ENCODE data around the gene LY86. TPM values are rescaled to one million over a fixed set of nuclear protein-coding genes. Genes with fewer than 3 reads are reported as not detected.

The LY86 gene
- total and polyA plus RNA-seq, 10 of the 15 experiments (the other 5 are each of a cell fraction or from before 2014, with no cell fraction given), result 68.2 to 457 (median 128) TPM

DNA sequence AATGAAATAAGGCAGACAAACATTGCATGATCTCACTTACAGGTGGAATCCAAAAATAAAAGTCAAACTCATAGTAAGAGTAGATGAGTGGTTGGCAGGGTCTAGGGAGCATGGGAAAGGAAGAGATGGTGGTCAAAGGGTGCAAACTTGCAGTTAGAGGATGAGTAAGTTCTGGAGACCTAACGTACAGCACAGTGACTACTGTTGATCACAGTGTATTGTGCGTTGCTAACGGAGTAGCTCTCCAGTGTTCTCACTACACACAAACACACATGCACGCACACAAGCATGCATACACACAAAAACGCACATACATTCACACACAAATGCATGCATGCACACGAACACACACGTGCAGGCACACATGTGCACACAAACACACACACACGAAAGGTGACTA lies 54.9 kb downstream of the LY86 start (continued):
- TF ChIP-seq, protein P1, sequence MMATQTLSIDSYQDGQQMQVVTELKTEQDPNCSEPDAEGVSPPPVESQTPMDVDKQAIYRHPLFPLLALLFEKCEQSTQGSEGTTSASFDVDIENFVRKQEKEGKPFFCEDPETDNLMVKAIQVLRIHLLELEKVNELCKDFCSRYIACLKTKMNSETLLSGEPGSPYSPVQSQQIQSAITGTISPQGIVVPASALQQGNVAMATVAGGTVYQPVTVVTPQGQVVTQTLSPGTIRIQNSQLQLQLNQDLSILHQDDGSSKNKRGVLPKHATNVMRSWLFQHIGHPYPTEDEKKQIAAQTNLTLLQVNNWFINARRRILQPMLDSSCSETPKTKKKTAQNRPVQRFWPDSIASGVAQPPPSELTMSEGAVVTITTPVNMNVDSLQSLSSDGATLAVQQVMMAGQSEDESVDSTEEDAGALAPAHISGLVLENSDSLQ (IDR thresholded peaks at IDR 0.05), result no peak
- TF ChIP-seq IKZF1 (conservative IDR thresholded peaks at IDR 0.05) (peak; percentile 77), RELA (IDR thresholded peaks at IDR 0.05; ENCODE audit: borderline replicate concordance, partially characterized antibody) (no peak), ZZZ3 (IDR thresholded peaks at IDR 0.05; ENCODE audit: control insufficient read depth, insufficient read length, low read depth) (no peak), ZBED1 (IDR thresholded peaks at IDR 0.05; ENCODE audit: borderline replicate concordance) (peak; percentile 99; the same call in 1 of the 2 replicates), POU2F2 (IDR thresholded peaks at IDR 0.05; ENCODE audit: borderline replicate concordance, low read depth, low read length) (peak; percentile 94), LARP7 (IDR thresholded peaks at IDR 0.05) (no peak), NFYB (IDR thresholded peaks at IDR 0.05; ENCODE audit: insufficient read depth, low read depth, low read length) (no peak), POLR2A (IDR thresholded peaks at IDR 0.05; ENCODE audit: low read depth, low read length) (0 out of 2 replicates have a peak, but pooled peaks have one; percentile 32), ASH2L (IDR thresholded peaks at IDR 0.05; ENCODE audit: borderline replicate concordance, low read depth) (no peak), PAX5 (IDR thresholded peaks at IDR 0.05; ENCODE audit: borderline replicate concordance, low read depth, low read length) (peak; percentile 95), DPF2 (IDR thresholded peaks at IDR 0.05) (peak; percentile 83), EED (IDR thresholded peaks at IDR 0.05; ENCODE audit: low read depth) (peak; percentile 100), MEF2A (IDR thresholded peaks at IDR 0.05; ENCODE audit: insufficient read depth, low read depth, low read length) (peak; percentile 100), ETV6 (conservative IDR thresholded peaks at IDR 0.05 in 1 of 2, IDR thresholded peaks at IDR 0.05 in 1 of 2; ENCODE audit: borderline replicate concordance in 1 of 2, low read depth in 1 of 2) (peak in 1 of 2 experiments; percentile 91; a peak in 2 of 4 replicates), SMARCA5 (IDR thresholded peaks at IDR 0.05) (no peak), NR2F1 (conservative IDR thresholded peaks at IDR 0.05) (peak; percentile 99), CBX5 (IDR thresholded peaks at IDR 0.05; ENCODE audit: low read depth) (peak; percentile 84; the same call in 1 of the 2 replicates), NR2C2 (IDR thresholded peaks at IDR 0.05; ENCODE audit: borderline replicate concordance, control insufficient read depth, insufficient read length, low read depth) (no peak), EP300 (IDR thresholded peaks at IDR 0.05; ENCODE audit: borderline replicate concordance in 1 of 2, control insufficient read depth in 1 of 2, low read depth in 2 of 2, low read length in 2 of 2) (peak; percentile 84 to 99; a peak in 3 of 4 replicates), SMC3 (IDR thresholded peaks at IDR 0.05; ENCODE audit: borderline replicate concordance, low read length) (no peak), SUPT20H (IDR thresholded peaks at IDR 0.05; ENCODE audit: borderline replicate concordance, control insufficient read depth, low read depth, low read length) (no peak), ESRRA (IDR thresholded peaks at IDR 0.05; ENCODE audit: low read length) (no peak), SIN3A (IDR thresholded peaks at IDR 0.05; ENCODE audit: low read depth, low read length) (no peak), POLR2AphosphoS2 (IDR thresholded peaks at IDR 0.05; ENCODE audit: low read depth, low read length) (no peak), ZNF384 (IDR thresholded peaks at IDR 0.05; ENCODE audit: borderline replicate concordance, low read depth, low read length) (no peak)
- TF ChIP-seq, protein P2, sequence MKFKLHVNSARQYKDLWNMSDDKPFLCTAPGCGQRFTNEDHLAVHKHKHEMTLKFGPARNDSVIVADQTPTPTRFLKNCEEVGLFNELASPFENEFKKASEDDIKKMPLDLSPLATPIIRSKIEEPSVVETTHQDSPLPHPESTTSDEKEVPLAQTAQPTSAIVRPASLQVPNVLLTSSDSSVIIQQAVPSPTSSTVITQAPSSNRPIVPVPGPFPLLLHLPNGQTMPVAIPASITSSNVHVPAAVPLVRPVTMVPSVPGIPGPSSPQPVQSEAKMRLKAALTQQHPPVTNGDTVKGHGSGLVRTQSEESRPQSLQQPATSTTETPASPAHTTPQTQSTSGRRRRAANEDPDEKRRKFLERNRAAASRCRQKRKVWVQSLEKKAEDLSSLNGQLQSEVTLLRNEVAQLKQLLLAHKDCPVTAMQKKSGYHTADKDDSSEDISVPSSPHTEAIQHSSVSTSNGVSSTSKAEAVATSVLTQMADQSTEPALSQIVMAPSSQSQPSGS (IDR thresholded peaks at IDR 0.05; ENCODE audit: low read length), result peak; percentile 100
- TF ChIP-seq, protein P3, sequence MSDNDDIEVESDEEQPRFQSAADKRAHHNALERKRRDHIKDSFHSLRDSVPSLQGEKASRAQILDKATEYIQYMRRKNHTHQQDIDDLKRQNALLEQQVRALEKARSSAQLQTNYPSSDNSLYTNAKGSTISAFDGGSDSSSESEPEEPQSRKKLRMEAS (IDR thresholded peaks at IDR 0.05; ENCODE audit: low read depth, low read length), result no peak
- TF ChIP-seq, protein P4, sequence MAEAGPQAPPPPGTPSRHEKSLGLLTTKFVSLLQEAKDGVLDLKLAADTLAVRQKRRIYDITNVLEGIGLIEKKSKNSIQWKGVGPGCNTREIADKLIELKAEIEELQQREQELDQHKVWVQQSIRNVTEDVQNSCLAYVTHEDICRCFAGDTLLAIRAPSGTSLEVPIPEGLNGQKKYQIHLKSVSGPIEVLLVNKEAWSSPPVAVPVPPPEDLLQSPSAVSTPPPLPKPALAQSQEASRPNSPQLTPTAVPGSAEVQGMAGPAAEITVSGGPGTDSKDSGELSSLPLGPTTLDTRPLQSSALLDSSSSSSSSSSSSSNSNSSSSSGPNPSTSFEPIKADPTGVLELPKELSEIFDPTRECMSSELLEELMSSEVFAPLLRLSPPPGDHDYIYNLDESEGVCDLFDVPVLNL (IDR thresholded peaks at IDR 0.05; ENCODE audit: low read depth, low read length), result no peak

All from GM12878 (cell line).